NCI-H2107 (cell line): Measurements from ENCODE around the gene ASXL2.

Experiments
- DNase-seq: peaks from one replicate; lab custom pipeline; 2025; lab: John Stamatoyannopoulos, UW

Gene ASXL2

GRCh38 chr2:25685741-25686140 is 192.5 kb downstream of the ASXL2 start:
- DNase-seq: no peak

- no peak for DNase-seq
Observed at GRCh38 chr2:25684577-25685473, 193.5 kb downstream of the ASXL2 start.
